ENCODE data around the gene NCKAP1. TPM values are rescaled to one million over a fixed set of nuclear protein-coding genes. Genes with fewer than 3 reads are reported as not detected.
"Not testable (repeated sequence)": the region's sequence is repeated elsewhere in the genome, so short reads cannot be mapped to it uniquely, and the experiment has no call there.

The NCKAP1 gene
- polyA plus RNA-seq, 3 donors = 137 to 155 (median 140) TPM

DNA sequence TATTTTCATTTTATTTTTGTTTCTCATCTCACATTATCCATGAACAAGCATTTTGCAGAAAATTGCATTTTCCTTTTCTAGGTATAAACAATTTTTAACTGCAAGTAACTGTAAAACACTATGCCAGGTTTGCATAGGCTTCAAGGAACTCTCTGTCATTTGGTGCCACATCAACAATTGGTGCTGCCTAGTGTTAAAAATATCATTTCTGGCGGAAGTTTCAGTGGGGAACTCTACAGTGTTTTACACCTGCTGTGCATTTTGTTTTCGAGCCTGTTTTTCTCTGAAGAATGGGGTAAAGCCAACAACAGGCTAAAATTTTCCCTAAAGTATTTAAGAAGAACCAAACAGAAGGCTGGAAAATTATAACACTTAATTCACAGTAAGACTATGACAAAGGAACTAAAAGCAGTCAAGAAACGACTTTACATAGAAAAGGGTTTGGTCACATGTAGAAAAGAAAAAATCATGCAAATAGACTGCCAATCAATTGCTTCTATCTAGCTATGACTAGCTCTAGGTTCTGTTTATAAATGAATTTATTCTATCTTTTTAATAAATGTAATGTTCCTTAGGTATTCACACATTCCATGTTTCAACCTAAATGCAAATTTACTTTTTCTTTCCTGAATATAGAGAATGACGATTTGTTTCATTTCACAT, 150.4 kb downstream of the NCKAP1 start:
- no peak for DNase-seq (ENCODE audit: low read depth in 3 of 3, low spot score in 2 of 3)

DNA sequence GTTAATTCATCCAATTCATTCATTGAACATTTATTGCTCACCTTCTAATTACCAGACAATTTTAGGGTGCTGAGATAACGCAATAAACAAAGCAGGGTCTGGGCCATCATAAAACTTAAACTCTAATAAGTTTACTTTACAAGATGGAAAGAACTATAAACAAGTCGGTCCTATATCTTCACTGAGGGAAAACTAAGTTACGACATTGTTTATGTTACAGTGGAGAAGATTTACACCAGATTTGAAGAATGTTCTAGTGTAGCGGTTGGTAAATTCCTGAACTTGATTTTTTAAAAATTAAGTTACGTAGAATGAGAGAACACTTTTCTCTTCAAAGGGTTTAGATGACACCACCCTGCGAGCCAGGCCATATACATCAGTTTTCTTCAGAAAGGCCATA, 151.2 kb downstream of the NCKAP1 start:
- DNase-seq (ENCODE audit: low read depth in 3 of 3, low spot score in 2 of 3) = no peak

DNA sequence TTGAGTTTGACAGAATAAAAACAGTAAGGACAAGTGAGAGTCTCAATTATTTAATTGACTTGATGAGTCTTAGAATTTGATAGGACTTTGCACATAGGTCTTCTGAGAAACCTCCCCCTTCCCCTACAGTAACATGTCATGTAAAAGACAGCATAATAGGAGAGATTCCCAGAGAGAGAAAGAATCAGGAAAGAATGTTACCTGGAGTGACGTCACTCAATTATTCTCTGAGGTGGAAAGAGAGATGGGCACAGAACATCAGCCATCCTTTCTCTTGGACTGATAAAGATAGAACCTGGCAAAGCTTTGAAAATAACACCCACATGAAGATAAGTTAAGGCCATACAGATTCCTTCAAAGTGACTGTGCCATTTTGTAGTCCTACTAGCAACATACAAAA, 152.5 kb downstream of the NCKAP1 start:
- DNase-seq (ENCODE audit: low read depth in 3 of 3, low spot score in 2 of 3) = no peak

DNA sequence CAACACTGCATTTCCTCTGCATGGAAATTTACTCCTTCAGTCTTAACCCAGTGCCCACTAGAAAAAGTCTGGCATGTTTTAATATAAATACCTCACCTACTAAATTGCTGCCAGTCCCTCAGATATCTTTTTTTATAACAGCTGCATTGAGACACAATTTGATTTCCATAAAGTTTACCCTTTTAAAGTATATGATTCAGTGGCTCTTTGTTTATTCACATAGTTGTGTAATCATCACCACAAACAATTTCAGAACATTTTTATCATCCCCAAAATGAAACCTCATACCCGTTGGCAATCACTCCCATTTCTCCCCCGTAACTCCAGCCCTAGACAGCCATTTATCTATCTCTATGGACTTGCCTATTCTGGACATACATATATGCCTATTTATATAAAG, 154.8 kb downstream of the NCKAP1 start:
- no peak for DNase-seq (ENCODE audit: low read depth in 3 of 3, low spot score in 2 of 3)

DNA sequence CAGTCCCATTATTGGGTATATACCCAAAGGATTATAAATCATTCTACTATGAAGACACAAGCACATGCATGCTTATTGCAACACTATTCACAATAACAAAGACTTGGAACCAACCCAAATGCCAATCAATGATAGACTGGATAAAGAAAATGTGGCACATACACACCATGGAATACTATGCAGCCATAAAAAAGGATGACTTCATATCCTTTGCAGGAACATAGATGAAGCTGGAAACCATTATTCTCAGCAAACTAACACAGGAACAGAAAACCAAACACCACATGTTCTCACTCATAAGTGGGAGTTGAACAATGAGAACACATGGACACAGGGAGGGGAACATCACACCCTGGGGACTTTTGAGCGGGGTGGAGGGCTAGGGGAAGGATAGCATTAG, 158.2 kb downstream of the NCKAP1 start:
- DNase-seq (ENCODE audit: low read depth in 3 of 3, low spot score in 2 of 3) = not testable (repeated sequence)

DNA sequence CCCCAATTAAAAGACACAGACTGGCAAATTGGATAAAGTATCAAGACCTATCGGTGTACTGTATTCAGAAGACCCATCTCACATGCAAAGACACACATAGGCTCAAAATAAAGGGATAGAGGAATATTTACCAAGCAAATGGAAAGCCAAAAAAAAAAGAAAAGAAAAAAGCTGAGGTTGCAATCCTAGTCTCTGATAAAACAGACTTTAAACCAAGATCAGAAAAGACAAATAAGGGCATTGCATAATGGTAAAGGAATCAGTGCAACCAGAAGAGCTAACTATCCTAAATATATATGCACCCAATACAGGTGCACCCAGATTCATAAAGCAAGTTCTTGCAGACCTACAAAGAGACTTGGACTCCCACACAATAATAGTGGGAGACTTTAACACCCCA, 161.6 kb downstream of the NCKAP1 start:
- DNase-seq (ENCODE audit: low read depth in 3 of 3, low spot score in 2 of 3) = not testable (repeated sequence)

DNA sequence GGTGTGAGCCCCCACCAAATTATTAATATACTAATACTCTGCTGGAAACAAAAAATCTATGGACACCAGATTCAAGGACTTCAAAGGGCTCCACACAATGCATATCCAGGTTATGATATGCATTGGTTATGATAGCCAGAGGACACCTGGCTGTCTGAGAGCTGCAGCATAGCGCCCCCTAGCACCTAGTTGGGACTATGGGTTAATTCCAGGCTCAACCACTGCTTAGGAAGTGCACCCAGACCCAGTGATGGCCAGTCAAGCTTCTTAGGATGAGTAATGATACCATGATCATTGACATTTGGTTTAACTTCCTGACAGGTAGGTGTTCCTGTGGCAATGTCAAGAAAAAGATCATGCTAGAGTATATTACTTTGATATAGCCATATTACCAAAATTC, 168.0 kb downstream of the NCKAP1 start:
- no peak for DNase-seq (ENCODE audit: low read depth in 3 of 3, low spot score in 2 of 3)

DNA sequence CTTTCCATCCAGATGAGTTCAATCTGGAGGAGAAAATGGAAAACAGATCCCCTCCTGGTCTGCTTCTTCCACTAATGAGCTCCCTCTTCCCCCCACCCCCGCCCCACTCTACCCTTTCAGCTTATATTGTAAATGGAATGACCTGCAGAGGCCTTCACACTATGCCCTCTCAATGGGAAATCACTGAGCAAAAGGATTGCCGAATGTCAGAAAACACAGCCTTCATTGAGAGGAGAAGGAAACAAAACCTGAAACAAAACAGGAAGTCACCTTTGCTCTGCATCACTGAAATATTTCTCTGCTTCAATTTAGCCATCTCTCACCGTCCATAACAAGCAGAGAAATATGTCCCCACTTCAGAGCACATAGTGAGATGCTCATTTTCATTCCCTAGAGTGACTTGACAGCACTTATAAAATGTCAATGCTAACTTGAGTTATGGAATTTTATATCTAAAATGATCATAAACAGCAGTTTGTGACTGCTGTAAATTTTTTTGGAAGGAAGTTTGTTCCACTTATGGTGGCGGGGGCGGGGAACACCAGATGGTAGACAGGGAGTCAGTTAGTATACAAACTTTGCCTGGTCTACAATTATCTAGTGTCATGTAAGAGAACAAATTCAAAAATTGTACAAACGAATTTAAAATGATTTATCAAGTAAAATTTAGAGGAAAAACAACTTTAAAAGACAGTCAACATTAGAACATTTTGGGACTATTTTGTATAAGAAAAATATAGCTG, 170.0 kb downstream of the NCKAP1 start:
- no peak for DNase-seq (ENCODE audit: low read depth in 3 of 3, low spot score in 2 of 3)

DNA sequence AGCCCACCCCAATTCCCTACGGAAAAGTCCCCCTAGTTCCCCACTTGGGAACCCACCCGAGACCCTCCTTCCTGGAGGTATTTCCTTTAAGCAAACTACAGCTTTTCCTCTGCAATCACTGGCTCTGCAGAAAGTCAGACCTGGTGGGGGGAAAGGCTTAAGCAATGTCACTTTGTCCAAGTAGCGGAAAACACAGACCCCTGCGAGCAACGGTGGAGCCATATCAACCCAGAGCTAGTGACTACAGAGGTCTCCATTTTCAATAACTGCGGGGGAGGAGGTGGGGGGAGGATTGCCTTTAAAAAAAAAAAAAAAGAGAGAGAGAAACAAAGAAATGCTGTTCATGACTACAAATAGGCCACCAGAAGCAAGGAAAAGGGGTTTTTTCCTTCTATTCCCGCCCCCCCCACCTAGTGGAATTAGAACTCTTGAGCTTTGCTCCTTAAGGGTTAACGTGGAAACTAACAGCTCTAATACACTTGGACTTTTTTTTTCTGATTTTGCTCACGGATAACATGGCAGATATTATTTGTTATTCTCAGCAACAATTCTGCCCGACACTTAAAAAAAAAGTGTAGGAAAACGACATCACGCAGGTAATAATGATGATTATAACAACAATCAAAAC, 170.7 kb downstream of the NCKAP1 start:
- DNase-seq (ENCODE audit: low read depth in 3 of 3, low spot score in 2 of 3) = no peak

DNA sequence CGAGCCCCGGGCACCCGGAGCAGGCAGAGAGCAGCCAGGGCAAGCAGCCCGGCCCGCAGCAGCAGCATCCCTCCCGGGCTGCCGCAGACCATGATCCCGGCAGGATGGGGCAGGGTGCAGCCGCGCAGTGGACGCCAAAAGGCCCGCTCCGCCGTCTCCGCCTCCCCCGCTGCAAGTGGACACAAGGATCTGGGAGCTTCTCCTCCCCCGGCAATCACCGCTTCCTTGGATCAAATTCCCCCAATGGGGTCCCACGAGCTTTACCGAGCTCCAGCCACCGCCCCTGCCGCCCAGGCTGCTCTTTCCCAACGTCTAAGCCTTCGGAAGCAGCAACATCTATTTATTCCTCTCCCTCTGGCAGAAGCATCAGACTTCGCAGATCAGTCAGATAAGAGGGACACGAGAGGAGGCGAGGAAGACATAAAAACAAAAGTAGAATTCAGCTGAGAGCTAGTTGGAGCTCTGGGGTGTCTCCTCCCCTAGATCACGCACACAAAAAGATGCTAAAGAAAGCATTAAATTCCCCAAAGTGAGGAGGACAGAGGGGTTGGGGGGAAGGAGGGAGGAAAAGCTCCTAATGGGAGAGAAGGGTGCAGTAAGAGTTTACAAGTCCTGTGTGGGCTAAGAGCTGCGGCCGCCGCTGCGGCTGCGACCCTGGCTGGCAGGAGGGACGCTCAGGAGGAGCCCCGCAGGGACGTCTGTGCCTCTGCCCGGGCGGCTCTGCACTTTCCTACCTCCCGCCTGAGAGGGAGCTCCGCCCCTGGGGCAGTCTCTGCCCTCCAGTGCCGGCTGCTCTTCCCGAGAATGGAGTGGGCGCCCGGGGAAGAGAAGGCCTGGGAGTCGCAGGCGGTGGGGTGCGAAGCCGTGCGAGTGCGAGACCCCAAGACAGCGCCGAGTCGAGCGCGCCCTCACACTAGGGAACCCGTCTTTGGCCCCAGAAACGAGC, 171.5 kb downstream of the NCKAP1 start, which contains the start of gene FRZB:
TSS of gene FRZB (minus strand) at position 177 of the 946 bp plus-strand sequence. CDS start at position 92, 85 bp downstream.
- peak; percentile 63 to 73 (median 65) for DNase-seq (ENCODE audit: low read depth in 3 of 3, low spot score in 2 of 3)

DNA sequence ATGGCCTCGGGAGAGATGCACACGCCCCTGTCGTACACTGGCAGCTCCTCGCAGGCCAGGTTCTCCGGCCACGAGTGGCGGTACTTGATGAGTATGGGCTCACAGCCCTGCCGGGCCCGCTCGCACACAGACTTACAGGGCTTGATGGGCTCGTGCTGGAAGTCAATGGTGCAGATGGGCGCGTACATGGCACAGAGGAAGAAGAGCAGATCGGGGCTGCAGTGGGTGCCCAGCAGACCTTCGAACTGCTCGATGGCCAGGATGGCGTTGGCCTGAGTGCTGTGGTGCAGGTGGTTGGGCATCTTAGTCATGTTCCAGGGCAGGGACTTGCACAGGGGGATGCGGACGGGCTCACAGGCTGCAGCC, 172.2 kb downstream of the NCKAP1 start:
- DNase-seq (ENCODE audit: low read depth in 3 of 3, low spot score in 2 of 3) = no peak

DNA sequence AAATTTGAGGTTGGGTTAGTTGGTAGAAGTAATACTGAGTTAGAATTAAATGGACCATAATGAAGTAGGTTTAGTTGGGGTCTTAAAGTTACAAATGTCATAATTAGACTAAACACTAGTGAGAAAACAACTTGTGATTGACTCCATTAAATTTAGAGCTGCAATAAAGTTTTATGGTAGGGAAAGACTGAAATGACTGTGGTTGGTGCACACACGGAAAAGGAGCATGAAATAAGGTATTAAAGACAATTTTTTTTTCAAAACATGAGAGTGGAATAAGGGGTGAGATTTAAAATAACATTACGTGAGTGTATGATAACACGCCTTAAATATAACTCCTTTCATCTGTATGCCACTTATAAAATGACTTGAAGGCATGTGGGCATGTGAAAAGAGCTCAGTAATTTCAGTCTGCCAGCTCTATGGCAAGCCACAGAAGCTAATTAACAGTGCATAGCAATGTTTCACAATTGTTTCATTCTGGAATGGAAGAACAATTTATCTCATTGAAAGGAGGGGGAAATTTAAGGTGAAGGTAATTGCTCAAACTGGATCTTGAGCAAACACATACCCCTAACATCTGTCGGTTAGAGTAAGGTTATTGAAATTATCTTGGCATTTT, 173.2 kb downstream of the NCKAP1 start:
- DNase-seq (ENCODE audit: low read depth in 3 of 3, low spot score in 2 of 3) = no peak

DNA sequence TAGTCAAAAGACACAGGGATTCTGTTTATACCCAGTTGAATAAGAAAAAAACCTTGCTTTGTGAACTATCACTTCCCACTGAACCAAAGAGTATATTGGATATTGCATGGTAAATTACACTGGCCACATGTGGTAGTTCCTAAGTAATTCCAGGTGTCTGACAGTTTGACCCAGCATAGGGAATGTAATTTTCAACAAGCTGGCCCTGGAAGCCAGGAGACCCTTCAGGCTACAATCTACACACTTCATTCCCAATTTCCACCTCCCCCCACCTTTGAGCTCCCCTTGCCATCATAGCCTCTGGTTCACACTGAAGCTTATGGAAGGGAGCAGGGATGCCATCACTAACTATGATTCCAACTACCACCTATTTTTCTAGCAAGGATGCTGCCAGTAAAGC, 174.6 kb downstream of the NCKAP1 start:
- DNase-seq (ENCODE audit: low read depth in 3 of 3, low spot score in 2 of 3) = no peak

DNA sequence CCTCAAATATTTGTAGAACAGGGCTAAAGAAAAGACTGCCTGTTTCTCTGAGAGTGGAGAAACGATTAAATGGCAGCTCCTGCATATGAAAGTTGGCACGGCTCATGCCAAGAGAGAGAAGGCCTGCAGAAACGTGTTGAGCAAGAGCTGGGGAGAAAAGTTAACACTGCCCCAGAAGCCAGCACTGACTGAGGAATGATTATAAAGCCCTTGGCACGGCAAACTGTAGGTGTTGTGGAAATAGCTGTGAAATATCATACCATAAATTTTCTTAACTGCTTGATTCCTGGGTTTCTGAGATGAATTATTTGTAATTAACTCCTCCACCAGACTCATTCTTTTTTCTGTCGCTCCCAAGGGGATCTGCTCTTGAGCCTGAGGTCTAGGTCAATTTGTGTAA, 176.2 kb downstream of the NCKAP1 start:
- DNase-seq (ENCODE audit: low read depth in 3 of 3, low spot score in 2 of 3) = no peak

DNA sequence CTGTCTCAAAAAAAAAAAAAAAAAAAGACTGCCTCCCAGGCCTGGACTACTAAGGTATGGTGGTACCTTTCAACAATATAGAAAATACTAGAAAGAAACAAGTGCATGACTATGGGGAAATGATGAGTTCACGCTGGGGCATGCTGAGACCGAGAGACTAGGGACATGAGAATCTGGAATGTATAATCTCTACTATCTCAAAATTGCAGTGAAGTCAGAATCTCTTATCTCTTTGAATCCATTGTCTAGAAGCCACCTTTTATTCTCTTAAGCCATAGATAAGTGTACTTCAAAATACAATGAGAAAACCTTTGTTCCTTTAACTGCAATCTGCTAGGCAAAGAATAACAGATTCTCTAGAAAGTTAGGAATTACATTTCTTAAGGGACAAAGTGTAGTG, 177.4 kb downstream of the NCKAP1 start:
- DNase-seq (ENCODE audit: low read depth in 3 of 3, low spot score in 2 of 3) = no peak

Other genes with a start within 250 kb of the NCKAP1 start
- gene FRZB, start 171.8 kb downstream of the NCKAP1 start, polyA plus RNA-seq (ENCODE audit: insufficient read length in 3 of 3) = 10 to 100 TPM in 2 of 3 donors, 1 to 10 TPM in 1; 10.0 to 14.5 (median 13.6) TPM
- 1 to 10 TPM; 5.8 to 6.4 (median 5.9) TPM for gene DUSP19, start 40.3 kb upstream of the NCKAP1 start, polyA plus RNA-seq (ENCODE audit: insufficient read length in 3 of 3)
- gene NUP35, start 86.0 kb upstream of the NCKAP1 start, polyA plus RNA-seq (ENCODE audit: insufficient read length in 3 of 3) = 10 to 100 TPM; 30.2 to 31.3 (median 31.1) TPM